Right lobe of liver (tissue), 6 donors: Measurements from ENCODE around the gene IFT88. TPM values are rescaled to one million over a fixed set of nuclear protein-coding genes. Genes with fewer than 3 reads are reported as not detected.
"Not testable (repeated sequence)": the region's sequence is repeated elsewhere in the genome, so short reads cannot be mapped to it uniquely, and the experiment has no call there.

Experiments used
- ATAC-seq, 4 donors: fragments of 200-7000 bp; cut with Tn5 transposase; one replicate each; pipeline ENCODE4 v1.9.1; 2020; ENCODE audit warnings: mild to moderate bottlenecking in 4 of 4, moderate library complexity in 4 of 4
- DNase-seq, 3 donors: peaks; one replicate each; pipeline ENCODE4 v3.0.0-alpha.2; 2020
- H3K27ac ChIP-seq, 3 donors: fragments of 200-600 bp; one replicate each; pipeline ENCODE4 v1.8.0; 2022
- H3K27me3 ChIP-seq, 2 donors: fragments of 200-600 bp; one replicate each; pipeline ENCODE4 v1.8.0; 2022
- H3K36me3 ChIP-seq, 4 donors: fragments of 200-600 bp; sonication (generic) in 1 of 4; one replicate each; pipeline versions ENCODE4 v1.5.1 to v1.8.0; 2017 to 2022; ENCODE audit warnings: control low read depth in 1 of 4
- H3K4me1 ChIP-seq, 4 donors: fragments of 200-600 bp; sonication (generic) in 1 of 4; one replicate each; pipeline versions ENCODE4 v1.5.1 to v1.8.0; 2017 to 2022; ENCODE audit warnings: control low read depth in 1 of 4
- H3K4me3 ChIP-seq, 3 donors: fragments of 200-600 bp; one replicate each; pipeline ENCODE4 v1.8.0; 2022
- H3K9me3 ChIP-seq, 4 donors: fragments of 200-600 bp; sonication (generic) in 1 of 4; one replicate each; pipeline versions ENCODE4 v1.5.1 to v1.8.0; 2017 to 2022; ENCODE audit warnings: control low read depth in 1 of 4
- CTCF ChIP-seq, 4 donors: fragments of 200-600 bp in 3 of 4; fragments of 450-650 bp in 1 of 4; IDR thresholded peaks; one replicate each; pipeline versions ENCODE4 v1.5.1 to v1.8.0; 2016 to 2022; ENCODE audit warnings: antibody characterized with exemption in 4 of 4, mild to moderate bottlenecking in 2 of 4
- POLR2A ChIP-seq: fragments of 450-650 bp; IDR thresholded peaks from one replicate; pipeline ENCODE4 v1.6.1; 2017; ENCODE audit warnings: antibody characterized with exemption, mild to moderate bottlenecking
- WGBS: methylation state at CpG from one replicate; pipeline ENCODE4 v1.1.6; 2018; ENCODE audit warnings: low coverage, low lambda C conversion rate; ENCODE audit not compliant: insufficient coverage; ENCODE audit errors: missing lambda C conversion rate; 5-methylcytosine and 5-hydroxymethylcytosine counted together
- intact Hi-C, 2 donors: fragments of 100-400 bp; cut with DNase I; formaldehyde crosslinking; loops; one replicate each; pipeline versions ENCODE4 v1.11.2 to v1.14.1; 2022
- total RNA-seq, 6 experiments: library from RNA; depleted of rRNA in 2 of 6; stranded (reverse); fragments of >200 nt in 2 of 6; fragmentation: NEBNext Ultra II Directional in 3 of 6; extraction: Animal tissue kit (Norgen Biotek cat#: 25700) in 3 of 6; gene quantifications; one replicate each; pipeline versions ENCODE4 v1.1.0 to v1.2.4, GENCODE V29; 2016 to 2023
- donor health status: DM: no; HTN: yes; CAD: no.
- donor health status: DM: no; HTN: no; CAD: no.
- donor health status: DM: no; HTN: no; CAD: no.
- donor health status: DM: no; HTN: yes; CAD: no.
- donor health status: DM: no; HTN: yes; CAD: no.

Gene IFT88
- total RNA-seq, 6 experiments from 2014 or later = 7.9 to 17.6 (median 11.8) TPM

DNA sequence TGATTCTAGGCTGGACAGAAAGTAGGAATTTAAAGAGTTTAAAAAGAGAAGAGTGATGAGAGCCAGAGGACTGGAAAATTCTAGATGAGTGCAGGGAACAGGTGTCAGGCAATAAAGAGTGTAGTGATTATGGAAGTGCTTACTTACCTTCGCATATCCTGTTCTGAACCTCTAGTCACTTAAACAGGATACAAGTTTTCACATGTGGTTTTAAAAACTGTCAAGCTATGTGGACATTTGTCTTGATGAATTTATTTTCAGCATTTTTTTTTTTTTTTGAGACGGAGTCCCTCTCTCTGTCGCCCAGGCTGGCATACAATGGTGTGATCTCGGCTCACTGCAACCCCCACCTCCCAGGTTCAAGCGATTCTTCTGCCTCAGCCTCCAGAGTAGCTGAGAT lies 102.2 kb downstream of the IFT88 start:
- 81% methylated on average over 5 of the region's 5 CpGs for WGBS
- Histone ChIP-seq H3K27me3 (no peaks in the 10 kb centered on the region), H3K4me3 (no peak overlapping the region), H3K27ac (no peak overlapping the region), H3K4me1 (no peaks in the 10 kb centered on the region), H3K9me3 (no peaks in the 10 kb centered on the region), H3K36me3 (no peaks in the 10 kb centered on the region)
- intact Hi-C loops = no loop called here
- DNase-seq (no peak), ATAC-seq (peak in 1 of 4 donors; percentile 42)
- TF ChIP-seq CTCF (IDR thresholded peaks at IDR 0.05) (no peak), POLR2A (no peak)

- Histone ChIP-seq H3K36me3 (peaks cover 0 to 6% (median 0%) of the 10 kb centered on the region in 4 donors), H3K4me3 (no peak overlapping the region), H3K9me3 (no peaks in the 10 kb centered on the region), H3K27me3 (no peaks in the 10 kb centered on the region), H3K4me1 (no peaks in the 10 kb centered on the region), H3K27ac (no peak overlapping the region)
- intact Hi-C loops = no loop called here
- whole genome bisulfite sequencing = 86% methylated on average over 1 of the region's 1 CpG
- no peak for DNase-seq
- no peak for ATAC-seq
- TF ChIP-seq CTCF (IDR thresholded peaks at IDR 0.05) (no peak), POLR2A (no peak)
Measured at GRCh38 chr13:20671789-20672188, 104.8 kb downstream of the IFT88 start.

DNA sequence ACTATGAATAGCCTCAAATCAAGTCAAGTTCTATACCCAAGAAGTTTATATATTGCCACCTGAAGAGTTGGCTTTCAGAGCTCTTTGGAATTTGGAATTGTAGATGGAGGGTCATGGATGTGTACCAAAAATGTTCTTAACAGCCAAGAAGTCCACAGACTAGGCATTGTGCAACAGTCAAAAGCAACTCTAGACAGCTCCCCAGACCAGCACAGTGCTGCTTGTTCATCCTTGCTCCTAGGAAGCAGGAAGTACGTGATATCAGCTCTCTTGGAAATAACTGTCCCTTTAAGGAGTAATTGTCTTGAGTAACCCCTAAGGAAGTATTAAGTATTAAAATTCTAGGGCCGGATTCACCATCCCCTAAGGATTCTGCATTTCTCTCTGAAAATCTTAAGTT lies 105.8 kb downstream of the IFT88 start:
- Histone ChIP-seq H3K9me3 (no peaks in the 10 kb centered on the region), H3K4me3 (no peak overlapping the region), H3K36me3 (peaks cover 0 to 6% (median 0%) of the 10 kb centered on the region in 4 donors), H3K27me3 (no peaks in the 10 kb centered on the region), H3K27ac (no peak overlapping the region), H3K4me1 (no peaks in the 10 kb centered on the region)
- DNase-seq (no peak), ATAC-seq (no peak)
- intact Hi-C loops = no loop called here
- TF ChIP-seq POLR2A = no peak
- WGBS = 88% methylated on average over 1 of the region's 2 CpGs

- intact Hi-C loops = no loop called here
- no peak overlapping the region for H3K4me3 ChIP-seq
- DNase-seq (no peak), ATAC-seq (no peak)
- no peaks in the 10 kb centered on the region for H3K4me1 ChIP-seq
- peaks cover 0 to 6% (median 0%) of the 10 kb centered on the region in 4 donors for H3K36me3 ChIP-seq
- TF ChIP-seq CTCF (IDR thresholded peaks at IDR 0.05) = no peak
- TF ChIP-seq POLR2A = no peak
- no peaks in the 10 kb centered on the region for H3K9me3 ChIP-seq
- 85% methylated on average over 5 of the region's 5 CpGs for WGBS
- H3K27ac ChIP-seq = no peak overlapping the region
- H3K27me3 ChIP-seq = no peaks in the 10 kb centered on the region
Measured at GRCh38 chr13:20673715-20674114, 106.8 kb downstream of the IFT88 start.

GRCh38 chr13:20676213-20676612 lies 109.3 kb downstream of the IFT88 start:
- no peak overlapping the region for H3K27ac ChIP-seq
- H3K9me3 ChIP-seq = no peaks in the 10 kb centered on the region
- no peak for TF ChIP-seq POLR2A
- no peak for TF ChIP-seq CTCF (IDR thresholded peaks at IDR 0.05)
- ATAC-seq (no peak), DNase-seq (no peak)
- intact Hi-C loops = no loop called here
- peaks cover 0 to 6% (median 0%) of the 10 kb centered on the region in 4 donors for H3K36me3 ChIP-seq
- H3K4me3 ChIP-seq = no peak overlapping the region
- no peaks in the 10 kb centered on the region for H3K27me3 ChIP-seq
- peaks cover 0 to 3% (median 0%) of the 10 kb centered on the region in 4 donors for H3K4me1 ChIP-seq
- 96% methylated on average over 2 of the region's 2 CpGs for WGBS

GRCh38 chr13:20678606-20679005 lies 111.6 kb downstream of the IFT88 start:
- intact Hi-C loops, H3K9me3 ChIP-seq, H3K4me3 ChIP-seq, ATAC-seq, H3K36me3 ChIP-seq, H3K27me3 ChIP-seq, H3K27ac ChIP-seq, DNase-seq, H3K4me1 ChIP-seq: not testable (repeated sequence)
- WGBS = 87% methylated on average over 7 of the region's 7 CpGs
